NCI-H446 (cell line): ENCODE results near the gene ARHGEF25.
A peak's percentile ranks its signal among the peaks of the same experiment; 100 is the strongest.
"Not testable (repeated sequence)": the region's sequence is repeated elsewhere in the genome, so short reads cannot be mapped to it uniquely, and the experiment has no call there.

Experiments
- DNase-seq, 2 experiments: peaks; one replicate each; lab custom pipeline; 2025; lab: John Stamatoyannopoulos, UW

The ARHGEF25 gene

GRCh38 chr12:57622293-57623245, 11.3 kb downstream of the ARHGEF25 start:
- no peak for DNase-seq

DNA sequence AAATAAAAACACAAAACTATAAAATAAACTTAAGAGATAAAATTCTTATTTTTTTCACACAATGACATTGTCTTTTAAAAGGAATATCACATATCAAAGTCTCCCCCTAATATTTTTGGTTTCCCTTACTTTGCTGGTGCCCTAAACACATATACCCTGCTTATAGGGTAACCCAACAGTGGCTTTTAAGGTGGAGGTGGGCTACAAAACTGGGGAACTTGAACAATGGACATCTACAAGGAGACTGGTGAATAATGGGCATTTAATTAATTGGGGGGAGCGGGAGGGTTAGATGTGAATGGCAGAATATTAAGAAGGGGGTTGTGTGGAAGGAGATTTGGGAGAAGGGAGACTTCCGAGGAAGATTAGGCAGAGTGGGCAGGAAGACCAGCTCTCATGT, 12.2 kb downstream of the ARHGEF25 start:
- no peak for DNase-seq

DNA sequence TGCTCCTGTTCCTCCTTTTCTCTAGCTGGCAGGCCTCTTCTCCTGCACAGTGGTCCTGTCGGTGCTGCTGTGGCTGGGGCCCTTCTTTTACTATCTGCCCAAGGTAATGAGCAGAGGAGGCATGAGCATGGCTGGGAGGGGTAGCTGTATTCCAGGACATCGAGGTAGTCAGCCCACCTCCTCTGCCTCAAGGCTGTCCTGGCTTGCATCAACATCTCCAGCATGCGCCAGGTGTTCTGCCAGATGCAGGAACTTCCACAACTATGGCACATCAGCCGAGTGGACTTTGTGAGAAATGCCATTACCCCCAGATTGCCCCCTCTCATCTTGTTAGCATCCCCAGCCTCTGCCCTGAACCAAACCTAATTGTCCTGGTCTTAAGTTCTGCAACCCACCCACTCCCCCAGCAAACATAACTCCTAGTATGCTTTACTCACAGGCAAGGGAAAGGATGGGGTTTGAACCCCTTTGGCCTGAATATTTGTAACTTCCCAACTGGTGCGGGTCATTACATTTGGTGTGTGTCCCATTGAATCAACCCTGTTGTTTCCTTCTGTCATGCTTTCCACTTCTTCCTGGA, 12.7 kb downstream of the ARHGEF25 start:
- DNase-seq = no peak

DNA sequence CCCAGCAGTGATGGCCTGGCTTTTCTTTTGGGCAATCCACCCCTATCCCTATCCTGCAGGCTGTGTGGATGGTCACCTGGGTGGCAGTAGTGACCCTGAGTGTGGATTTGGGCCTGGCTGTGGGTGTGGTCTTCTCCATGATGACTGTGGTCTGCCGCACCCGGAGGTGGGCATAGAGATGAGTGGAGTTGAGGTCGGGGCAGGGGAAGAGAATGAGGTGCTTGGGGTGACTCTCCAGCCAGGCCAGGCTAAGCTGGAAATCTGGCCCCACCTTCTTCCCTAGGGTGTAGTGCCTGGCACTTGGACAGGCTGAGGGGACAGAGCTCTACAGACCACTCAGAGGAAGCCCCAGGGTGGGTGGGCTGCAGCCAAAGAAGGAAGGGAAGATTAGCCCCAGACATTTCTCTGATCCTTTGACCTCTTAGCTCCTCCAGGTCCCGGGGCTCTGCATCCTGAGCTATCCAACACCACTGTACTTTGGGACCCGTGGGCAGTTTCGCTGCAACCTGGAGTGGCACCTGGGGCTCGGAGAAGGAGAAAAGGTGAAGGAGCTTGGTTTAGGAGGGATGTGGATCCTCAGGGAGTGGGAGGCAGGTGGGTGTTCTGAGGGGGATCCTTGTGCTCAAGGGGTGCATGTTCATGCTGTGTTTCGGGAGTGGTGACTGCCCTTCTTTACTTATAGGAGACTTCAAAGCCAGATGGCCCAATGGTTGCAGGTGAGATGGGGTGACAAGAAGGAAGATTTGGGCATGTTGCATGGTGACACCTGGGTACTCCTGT, 13.4 kb downstream of the ARHGEF25 start:
- DNase-seq = no peak

- no peak for DNase-seq
Observed at GRCh38 chr12:57625261-57626032, 14.2 kb downstream of the ARHGEF25 start.

DNA sequence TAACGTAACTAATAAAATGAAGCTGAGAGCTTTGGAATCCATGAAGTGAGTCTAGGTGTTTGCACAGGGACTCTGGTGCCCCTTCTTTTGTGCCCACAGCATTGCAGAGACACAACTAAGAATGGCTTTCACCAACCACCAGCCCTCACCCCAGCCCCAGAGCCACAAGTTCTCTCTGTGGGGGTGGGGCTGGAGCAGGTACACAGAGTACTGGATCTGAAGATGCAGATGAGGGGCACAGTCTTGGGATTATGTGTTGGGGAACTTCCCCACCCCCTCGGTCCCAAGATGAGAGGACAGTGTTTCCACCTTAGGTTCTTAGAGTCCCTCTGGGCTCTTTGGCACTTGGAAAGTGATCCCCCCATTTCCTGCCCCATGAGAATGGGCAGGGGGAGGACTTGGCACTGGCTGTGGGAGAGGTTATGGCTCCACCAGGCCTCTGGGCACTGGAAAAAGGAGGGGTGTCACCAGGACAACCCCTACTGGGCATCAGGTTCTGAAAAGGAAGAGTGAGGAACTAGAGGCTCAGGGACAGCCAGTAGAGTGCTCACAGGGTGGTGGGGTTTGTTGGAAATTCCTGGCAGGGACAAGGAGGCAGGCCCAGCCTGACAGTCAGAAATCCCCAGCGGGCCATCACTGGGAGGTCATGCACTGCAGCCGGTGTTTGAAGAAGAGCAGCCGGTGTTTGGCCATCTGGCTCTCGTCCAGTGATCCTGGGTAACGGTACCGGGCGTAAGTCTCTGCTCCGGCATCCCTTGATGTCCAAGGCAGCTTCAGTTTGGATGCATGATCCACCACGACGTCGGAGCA, 15.1 kb downstream of the ARHGEF25 start:
- DNase-seq = no peak

- no peak for DNase-seq
Observed at GRCh38 chr12:57626921-57627445, 15.7 kb downstream of the ARHGEF25 start.

DNA sequence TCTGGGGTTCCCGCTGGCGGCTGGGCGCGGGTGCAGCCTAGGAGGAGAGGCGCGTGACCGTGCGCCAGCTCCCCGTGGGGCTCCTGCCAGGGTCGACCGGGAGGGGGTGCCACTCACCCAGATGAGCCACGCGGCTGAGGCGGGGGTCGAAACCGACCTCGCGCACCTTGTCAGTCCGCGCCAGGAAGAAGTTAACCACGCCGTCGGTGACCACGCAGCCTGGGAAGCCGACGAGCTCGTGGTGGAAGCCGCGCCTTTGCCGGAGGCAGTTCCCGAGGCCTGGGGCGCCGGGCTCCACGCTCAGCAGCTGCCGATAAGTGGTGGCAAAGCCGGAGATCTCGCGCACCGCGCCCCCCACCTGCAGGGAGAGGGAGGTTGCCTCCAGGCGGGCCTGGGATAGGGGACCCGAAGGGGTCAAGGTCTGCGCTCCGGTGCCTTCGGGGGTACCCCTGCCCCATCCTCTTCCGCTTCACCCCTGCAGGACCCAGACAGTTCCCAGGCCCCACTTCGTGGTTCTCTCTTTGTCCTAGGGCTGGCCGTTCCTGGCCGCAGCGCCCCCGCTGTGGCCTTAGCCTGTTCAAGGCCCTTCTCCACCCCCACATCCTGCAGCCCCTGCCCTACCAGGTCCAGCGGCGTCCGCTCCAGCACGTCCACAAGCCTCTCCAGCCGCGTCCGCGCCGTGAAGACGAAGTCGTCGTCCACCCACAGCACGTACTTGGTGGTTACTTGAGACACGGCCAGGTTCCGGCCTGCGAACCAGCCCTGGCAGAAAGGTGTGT, 16.5 kb downstream of the ARHGEF25 start:
- DNase-seq = no peak

DNA sequence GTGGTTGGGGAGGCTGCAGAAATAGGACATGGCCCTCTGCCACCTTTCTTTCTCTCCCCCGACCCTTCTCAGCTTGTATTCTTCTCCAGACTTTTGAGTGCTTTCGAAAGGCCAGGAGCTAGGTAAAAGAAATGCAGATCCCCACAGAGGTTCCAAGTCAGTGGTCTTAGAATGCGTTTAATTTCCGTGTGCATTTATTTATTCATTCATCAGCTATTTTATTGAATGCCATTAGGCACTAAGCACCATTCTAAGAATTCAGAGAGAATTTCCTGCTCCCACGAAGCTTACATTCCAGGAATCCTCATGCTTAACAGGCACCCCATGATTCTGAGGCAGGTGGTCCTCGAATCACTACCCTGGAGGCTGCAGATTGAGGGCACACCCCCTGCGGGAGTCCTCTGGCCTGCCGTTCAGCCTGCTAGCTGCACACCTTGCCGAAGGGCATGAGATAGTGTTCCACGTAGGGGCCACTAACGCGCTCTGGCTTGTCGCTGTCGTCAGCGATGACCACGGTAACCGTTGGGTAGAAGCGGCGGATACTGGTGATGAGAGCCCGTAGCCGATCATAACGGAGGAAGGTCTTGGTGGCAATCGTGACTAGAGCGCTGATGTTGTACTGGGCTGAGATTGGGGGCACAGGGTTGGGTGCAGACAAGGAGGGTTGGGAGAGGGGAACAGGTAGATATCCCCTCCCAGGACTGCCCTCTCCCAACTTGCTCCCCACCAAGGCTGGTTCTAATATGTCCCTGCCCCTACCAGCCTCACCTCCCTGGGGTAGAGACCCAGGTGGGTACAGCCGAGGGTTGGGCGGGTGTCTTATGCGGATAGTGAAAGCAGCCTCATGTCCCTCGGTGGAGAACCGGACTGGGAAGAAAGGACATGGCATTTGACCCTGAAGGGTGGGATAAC, 17.3 kb downstream of the ARHGEF25 start:
- no peak for DNase-seq

- no peak for DNase-seq
Observed at GRCh38 chr12:57629897-57630471, 18.7 kb downstream of the ARHGEF25 start.

DNA sequence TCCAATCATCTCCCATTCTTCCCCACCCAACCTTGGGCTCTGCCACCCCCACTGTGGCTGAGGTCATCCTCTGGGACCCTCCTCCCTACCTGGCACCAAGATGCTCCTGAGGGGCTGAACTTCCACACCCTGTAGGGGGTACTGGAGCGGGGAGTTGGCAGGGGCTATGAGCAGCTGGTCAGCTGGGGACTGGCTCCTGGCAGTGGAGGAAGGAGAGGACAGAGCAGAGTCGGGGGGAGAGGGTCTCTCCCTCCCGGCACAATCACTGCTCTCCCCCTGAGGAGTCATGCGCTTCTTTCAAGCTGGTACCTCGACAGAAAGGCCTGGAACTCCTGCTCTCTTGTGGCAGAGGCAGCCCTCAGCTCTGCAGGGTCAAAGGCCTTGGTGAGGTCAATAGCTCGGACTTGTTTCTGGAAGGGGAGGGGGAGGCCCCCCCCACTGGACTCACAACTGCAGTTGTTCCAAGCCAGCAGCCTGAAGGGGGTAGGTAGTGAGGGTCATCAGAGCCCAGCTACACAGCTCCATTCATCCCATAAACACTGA, 19.7 kb downstream of the ARHGEF25 start:
- DNase-seq = no peak

GRCh38 chr12:57631566-57632072, 20.4 kb downstream of the ARHGEF25 start:
- DNase-seq = no peak

GRCh38 chr12:57632073-57632957, 21.1 kb downstream of the ARHGEF25 start:
- no peak for DNase-seq

DNA sequence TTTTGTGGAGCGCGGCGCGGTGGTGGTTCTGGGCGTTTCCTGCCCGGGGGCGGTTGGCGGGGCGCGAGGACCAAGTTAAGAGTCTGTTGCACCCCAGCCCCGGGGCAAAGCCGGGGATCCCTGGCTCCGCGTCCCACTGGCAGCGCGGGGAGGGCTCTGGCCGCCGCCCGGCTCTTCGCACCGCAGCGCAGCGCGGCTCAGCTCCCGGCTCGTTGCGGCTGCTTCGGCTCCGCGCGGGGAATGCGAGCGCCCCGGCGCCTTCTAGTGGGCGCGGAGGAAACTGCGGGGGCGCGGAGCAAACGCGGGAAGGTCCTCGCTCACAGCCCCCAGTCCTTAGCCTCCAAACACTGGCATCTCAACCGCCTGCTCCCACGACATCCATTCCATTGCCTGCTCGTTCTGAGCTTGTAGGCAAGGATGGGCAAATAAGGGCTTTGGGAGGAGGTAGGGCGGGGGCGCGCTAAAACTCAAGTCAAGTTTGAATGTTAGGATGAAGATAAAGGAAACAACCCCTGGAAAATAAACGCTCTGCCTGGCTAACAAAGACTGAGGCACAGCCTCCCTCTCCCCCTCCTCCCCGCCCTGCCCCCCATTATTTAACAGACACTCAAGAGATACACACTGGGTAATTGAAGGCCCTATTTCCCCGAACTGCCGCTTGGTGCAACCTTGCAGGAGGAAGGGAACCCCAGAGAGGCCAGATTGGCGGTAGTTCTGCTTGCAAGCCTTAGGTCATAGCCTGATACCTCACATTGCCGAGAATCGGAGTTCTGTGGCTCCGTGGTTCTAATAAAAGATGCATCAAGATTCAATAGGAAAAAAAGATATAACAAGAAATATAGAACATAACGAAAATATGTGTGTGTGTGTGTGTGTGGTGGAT, 22.0 kb downstream of the ARHGEF25 start, which contains the start of gene B4GALNT1:
Gene B4GALNT1, minus strand, starts transcription at position 244 of the 883 bp plus-strand sequence. CDS start 1,069 bp downstream, outside the sequence.
- DNase-seq = peak; percentile 57 to 86

DNA sequence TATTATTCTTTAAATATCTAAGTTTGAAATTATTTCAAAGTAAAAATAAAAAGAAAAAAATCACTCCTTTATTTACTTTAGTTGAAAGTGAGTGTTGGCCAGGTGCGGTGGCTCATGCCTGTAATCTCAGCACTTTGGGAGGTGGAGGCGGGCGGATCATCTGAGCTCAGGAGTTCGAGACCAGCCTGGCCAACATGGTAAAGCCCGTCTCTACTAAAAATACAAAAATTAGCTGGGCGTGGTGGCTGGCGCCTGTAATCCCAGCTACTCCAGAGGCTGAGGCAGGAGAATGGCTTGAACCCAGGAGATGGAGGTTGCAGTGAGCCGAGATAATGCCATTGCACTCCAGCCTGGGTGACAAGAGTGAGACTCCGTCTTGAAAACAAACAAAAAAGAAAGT, 25.5 kb downstream of the ARHGEF25 start:
- not testable (repeated sequence) for DNase-seq

GRCh38 chr12:57637364-57637763, 26.1 kb downstream of the ARHGEF25 start:
- no peak for DNase-seq
